ENCODE measurements around the gene CCL21. TPM values are rescaled to one million over a fixed set of nuclear protein-coding genes. Genes with fewer than 3 reads are reported as not detected.
"Not testable (repeated sequence)": the region's sequence is repeated elsewhere in the genome, so short reads cannot be mapped to it uniquely, and the experiment has no call there.

Gene CCL21
- total RNA-seq, 4 donors from 2014 or later, result 0.87 to 1.9 (median 0.91) TPM; not detected in 1

- H3K27me3 ChIP-seq, result no peaks in the 10 kb centered on the region
- H3K4me3 ChIP-seq, result no peak overlapping the region
- H3K27ac ChIP-seq, result no peak overlapping the region
- ATAC-seq, result no peak
- H3K4me1 ChIP-seq, result no peaks in the 10 kb centered on the region
- no peak for DNase-seq
- no peaks in the 10 kb centered on the region for H3K36me3 ChIP-seq
- intact Hi-C loops (cut with DNase I; ENCODE audit: low total_unique reads), result no loop called here
- TF ChIP-seq, protein P1, sequence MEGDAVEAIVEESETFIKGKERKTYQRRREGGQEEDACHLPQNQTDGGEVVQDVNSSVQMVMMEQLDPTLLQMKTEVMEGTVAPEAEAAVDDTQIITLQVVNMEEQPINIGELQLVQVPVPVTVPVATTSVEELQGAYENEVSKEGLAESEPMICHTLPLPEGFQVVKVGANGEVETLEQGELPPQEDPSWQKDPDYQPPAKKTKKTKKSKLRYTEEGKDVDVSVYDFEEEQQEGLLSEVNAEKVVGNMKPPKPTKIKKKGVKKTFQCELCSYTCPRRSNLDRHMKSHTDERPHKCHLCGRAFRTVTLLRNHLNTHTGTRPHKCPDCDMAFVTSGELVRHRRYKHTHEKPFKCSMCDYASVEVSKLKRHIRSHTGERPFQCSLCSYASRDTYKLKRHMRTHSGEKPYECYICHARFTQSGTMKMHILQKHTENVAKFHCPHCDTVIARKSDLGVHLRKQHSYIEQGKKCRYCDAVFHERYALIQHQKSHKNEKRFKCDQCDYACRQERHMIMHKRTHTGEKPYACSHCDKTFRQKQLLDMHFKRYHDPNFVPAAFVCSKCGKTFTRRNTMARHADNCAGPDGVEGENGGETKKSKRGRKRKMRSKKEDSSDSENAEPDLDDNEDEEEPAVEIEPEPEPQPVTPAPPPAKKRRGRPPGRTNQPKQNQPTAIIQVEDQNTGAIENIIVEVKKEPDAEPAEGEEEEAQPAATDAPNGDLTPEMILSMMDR (IDR thresholded peaks at IDR 0.05 in 4 of 5, conservative IDR thresholded peaks at IDR 0.05 in 1 of 5), result no peak
- no peak for TF ChIP-seq POLR2A (IDR thresholded peaks at IDR 0.05)
- in situ Hi-C loops (cut with MboI; ENCODE audit: low sequenced_read_pairs in 4 of 4), result no loop called here
- no peaks in the 10 kb centered on the region for H3K9me3 ChIP-seq
Measured at GRCh38 chr9:34732886-34733285, 22.9 kb upstream of the CCL21 start.

DNA sequence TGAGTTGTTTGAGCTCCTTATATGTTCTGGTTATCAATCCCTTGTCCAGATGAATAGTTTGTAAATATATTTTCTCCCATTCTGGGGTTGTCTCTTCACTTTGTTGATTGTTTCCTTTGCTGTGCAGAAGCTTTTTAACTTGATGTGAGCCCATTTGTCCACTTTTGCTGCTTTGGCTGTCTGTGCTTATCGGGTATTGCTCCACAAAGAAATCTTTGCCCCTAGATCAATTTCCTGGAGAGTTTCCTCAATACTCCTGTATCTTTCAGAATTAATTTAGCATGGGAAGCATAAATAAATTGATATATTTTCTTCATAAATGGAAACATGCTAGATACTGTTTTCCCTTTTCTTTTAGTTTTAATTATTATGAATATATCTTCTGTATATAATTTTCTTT lies 22.5 kb upstream of the CCL21 start:
- intact Hi-C loops (cut with DNase I; ENCODE audit: low total_unique reads), result no loop called here
- Histone ChIP-seq H3K36me3 (no peaks in the 10 kb centered on the region), H3K27ac (no peak overlapping the region), H3K4me3 (no peak overlapping the region), H3K4me1 (no peaks in the 10 kb centered on the region), H3K27me3 (no peaks in the 10 kb centered on the region), H3K9me3 (no peaks in the 10 kb centered on the region)
- in situ Hi-C loops (cut with MboI; ENCODE audit: low sequenced_read_pairs in 4 of 4), result no loop called here
- ATAC-seq (no peak), DNase-seq (no peak)
- TF ChIP-seq POLR2A (IDR thresholded peaks at IDR 0.05), result no peak
- TF ChIP-seq, protein P1 (IDR thresholded peaks at IDR 0.05 in 4 of 5, conservative IDR thresholded peaks at IDR 0.05 in 1 of 5), result no peak

GRCh38 chr9:34723141-34723540 lies 13.2 kb upstream of the CCL21 start:
- Histone ChIP-seq H3K4me1 (no peaks in the 10 kb centered on the region), H3K27me3 (no peaks in the 10 kb centered on the region), H3K27ac (no peak overlapping the region), H3K9me3 (no peaks in the 10 kb centered on the region), H3K4me3 (no peak overlapping the region), H3K36me3 (no peaks in the 10 kb centered on the region)
- DNase-seq, result no peak
- TF ChIP-seq POLR2A (IDR thresholded peaks at IDR 0.05), result no peak
- TF ChIP-seq, protein P1 (IDR thresholded peaks at IDR 0.05 in 4 of 5, conservative IDR thresholded peaks at IDR 0.05 in 1 of 5), result no peak
- in situ Hi-C loops (cut with MboI; ENCODE audit: low sequenced_read_pairs in 4 of 4) (no loop called here), intact Hi-C loops (cut with DNase I; ENCODE audit: low total_unique reads) (no loop called here)
- ATAC-seq, result no peak

DNA sequence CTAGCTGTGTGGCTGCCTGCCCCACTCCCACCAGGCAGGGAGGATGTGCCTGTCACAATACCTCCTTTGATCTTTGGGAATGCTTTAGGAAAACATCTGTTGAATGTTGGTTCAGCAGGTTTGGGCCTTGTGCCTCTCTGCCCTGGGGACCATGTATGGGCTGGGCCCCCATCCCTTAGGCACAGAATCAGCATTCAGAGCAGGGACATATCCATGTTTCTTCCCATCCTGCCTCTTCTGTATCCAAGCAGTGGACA lies 9.8 kb upstream of the CCL21 start:
- DNase-seq; H3K9me3 ChIP-seq; H3K4me1 ChIP-seq; H3K4me3 ChIP-seq; in situ Hi-C loops (cut with MboI; ENCODE audit: low sequenced_read_pairs in 4 of 4); H3K36me3 ChIP-seq; H3K27ac ChIP-seq; intact Hi-C loops (cut with DNase I; ENCODE audit: low total_unique reads); H3K27me3 ChIP-seq; ATAC-seq: not testable (repeated sequence)

GRCh38 chr9:34719021-34719768 lies 9.3 kb upstream of the CCL21 start:
- in situ Hi-C loops (cut with MboI; ENCODE audit: low sequenced_read_pairs in 4 of 4), result no loop called here
- Histone ChIP-seq H3K4me3 (no peak overlapping the region), H3K27me3 (no peaks in the 10 kb centered on the region), H3K36me3 (no peaks in the 10 kb centered on the region), H3K27ac (no peak overlapping the region), H3K4me1 (peaks cover 4 to 9% of the 10 kb centered on the region in 2 donors), H3K9me3 (no peaks in the 10 kb centered on the region)
- intact Hi-C loops (cut with DNase I; ENCODE audit: low total_unique reads), result no loop called here
- TF ChIP-seq, protein P1 (IDR thresholded peaks at IDR 0.05 in 4 of 5, conservative IDR thresholded peaks at IDR 0.05 in 1 of 5), result no peak
- TF ChIP-seq POLR2A (IDR thresholded peaks at IDR 0.05), result no peak
- DNase-seq (no peak), ATAC-seq (no peak)
